ENCODE data around the gene PRDM16.

DNA sequence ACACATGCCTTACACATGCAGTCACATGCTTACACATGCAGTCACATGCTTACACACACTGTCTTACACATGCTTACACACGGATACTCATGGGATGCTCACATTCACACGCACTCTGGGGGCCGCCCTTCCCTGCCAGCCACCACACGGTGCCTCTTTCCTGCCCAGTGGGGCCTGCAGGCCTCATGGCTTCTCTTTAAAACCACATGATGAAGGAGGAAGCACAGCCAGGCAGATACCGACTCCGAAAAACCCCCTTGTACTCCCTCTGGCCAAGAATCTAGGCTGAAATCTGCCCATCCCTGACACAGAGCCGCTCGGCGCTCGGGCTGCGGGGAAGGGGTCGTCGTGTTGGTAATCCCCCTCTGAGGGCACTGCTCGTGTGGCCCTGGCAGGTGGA lies 113.0 kb downstream of the PRDM16 start:
- TF ChIP-seq, protein P1, sequence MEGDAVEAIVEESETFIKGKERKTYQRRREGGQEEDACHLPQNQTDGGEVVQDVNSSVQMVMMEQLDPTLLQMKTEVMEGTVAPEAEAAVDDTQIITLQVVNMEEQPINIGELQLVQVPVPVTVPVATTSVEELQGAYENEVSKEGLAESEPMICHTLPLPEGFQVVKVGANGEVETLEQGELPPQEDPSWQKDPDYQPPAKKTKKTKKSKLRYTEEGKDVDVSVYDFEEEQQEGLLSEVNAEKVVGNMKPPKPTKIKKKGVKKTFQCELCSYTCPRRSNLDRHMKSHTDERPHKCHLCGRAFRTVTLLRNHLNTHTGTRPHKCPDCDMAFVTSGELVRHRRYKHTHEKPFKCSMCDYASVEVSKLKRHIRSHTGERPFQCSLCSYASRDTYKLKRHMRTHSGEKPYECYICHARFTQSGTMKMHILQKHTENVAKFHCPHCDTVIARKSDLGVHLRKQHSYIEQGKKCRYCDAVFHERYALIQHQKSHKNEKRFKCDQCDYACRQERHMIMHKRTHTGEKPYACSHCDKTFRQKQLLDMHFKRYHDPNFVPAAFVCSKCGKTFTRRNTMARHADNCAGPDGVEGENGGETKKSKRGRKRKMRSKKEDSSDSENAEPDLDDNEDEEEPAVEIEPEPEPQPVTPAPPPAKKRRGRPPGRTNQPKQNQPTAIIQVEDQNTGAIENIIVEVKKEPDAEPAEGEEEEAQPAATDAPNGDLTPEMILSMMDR (IDR thresholded peaks at IDR 0.05), result no peak
- no peak for TF ChIP-seq POLR2A (IDR thresholded peaks at IDR 0.05)
- TF ChIP-seq EP300 (IDR thresholded peaks at IDR 0.05), result no peak
